T follicular helper cell (primary cell): ENCODE measurements around the gene NELL2.

ENCODE experiments used
- DNase-seq: peaks from one replicate; pipeline ENCODE4 v3.0.0-alpha.2; 2020; ENCODE audit warnings: low read depth

The NELL2 gene

GRCh38 chr12:44465139-44465538 lies 411.0 kb downstream of the NELL2 start:
- DNase-seq = no peak

DNA sequence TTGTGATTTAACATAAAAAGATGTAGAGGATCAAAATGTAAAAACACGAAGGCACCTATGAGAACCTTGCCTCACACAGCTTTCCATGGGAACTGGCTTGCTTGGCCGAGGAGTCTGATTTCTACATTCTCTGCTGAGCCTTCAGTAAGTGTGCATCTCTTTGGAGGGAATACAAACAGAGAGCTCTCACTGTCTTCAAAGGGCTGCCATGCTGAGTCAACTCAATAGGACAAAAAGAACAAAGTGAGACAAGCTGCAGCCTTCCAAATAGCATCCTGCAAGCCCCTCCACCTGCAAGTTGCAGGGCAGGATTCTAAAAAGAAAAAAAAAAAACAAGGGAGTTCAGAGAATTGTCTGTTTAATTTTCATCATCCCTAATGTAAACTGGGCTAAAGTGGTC lies 411.9 kb downstream of the NELL2 start:
- no peak for DNase-seq

DNA sequence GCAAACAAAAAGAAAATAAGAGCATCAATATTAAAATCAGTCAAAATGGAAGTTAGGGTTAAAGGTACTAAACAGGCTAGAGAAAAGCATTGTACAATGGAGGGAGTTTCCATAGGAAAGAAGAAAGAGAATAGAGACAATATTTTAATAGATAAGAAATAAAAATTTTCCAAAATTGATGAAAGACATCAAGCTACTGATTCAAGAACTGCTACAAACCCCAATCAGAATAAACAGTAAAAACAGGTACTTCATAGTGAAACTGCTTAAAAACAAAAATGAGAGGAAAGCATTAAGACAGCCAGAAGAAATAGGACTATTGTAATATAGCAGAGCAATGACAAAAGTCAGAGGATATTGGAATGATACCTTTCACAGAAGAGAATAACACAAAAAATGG lies 413.4 kb downstream of the NELL2 start:
- DNase-seq = no peak

DNA sequence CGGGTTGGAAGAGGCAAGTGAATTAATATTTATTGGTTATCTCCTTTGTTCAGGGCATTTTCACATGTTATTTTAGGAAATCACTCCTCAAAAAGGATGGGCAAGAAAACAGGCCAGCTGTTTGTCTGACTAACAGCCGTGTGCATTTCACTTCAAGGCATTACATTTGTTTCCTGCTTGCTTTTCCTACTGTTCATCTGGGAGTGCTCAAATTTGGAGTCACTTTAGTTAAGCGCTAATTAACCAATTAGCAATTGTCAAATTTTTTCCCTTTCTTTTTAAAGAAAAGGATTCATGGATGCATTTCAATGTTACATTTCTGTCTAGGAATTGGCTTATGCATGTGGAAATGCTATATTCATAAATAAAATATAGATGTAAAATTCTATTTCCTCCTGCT lies 415.9 kb downstream of the NELL2 start:
- no peak for DNase-seq

DNA sequence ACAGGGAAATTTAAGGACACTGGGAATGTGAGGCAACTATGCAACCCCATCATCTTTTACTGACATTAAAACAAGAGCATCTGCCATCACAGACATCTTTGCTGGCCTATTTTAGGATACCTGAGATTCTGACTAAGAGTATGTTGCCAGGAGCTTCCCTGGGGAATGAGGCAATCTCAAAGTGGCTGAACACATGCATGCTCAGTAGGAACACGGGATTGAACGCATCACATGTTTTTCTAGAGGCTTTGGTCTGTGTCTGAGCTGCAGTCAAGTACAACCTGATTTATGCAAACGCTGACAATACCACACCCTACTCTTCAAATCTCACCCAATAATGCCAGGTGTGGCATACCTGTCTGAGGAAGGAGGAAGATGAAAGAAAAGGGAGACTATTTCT lies 416.5 kb downstream of the NELL2 start:
- DNase-seq = no peak
